Erythroblast (primary cell): ENCODE data around the gene FOXP1.

Experiments used
- GATA1 ChIP-seq: IDR thresholded peaks from 2 replicates; pipeline ENCODE4 v1.6.1; 2011; ENCODE audit warnings: low read depth, mild to moderate bottlenecking, control low read depth, low read length, moderate library complexity
- POLR2A ChIP-seq: IDR thresholded peaks from 2 replicates; pipeline ENCODE4 v1.6.1; 2011; ENCODE audit warnings: mild to moderate bottlenecking, low read length

- TF ChIP-seq POLR2A (no peak), GATA1 (no peak)
These were observed 161.5 kb downstream of the FOXP1 start for GRCh38 chr3:71421820-71422566.
